NB4 (cell line): ENCODE data around the gene GID8.
A peak's percentile ranks its signal among the peaks of the same experiment; 100 is the strongest.

ENCODE experiments used
- DNase-seq: peaks from one replicate; pipeline ENCODE4 v3.0.0; 2010; ENCODE audit warnings: low read depth
- H3K4me3 ChIP-seq: one replicate; pipeline ENCODE4 v1.5.1; 2011; ENCODE audit warnings: mild to moderate bottlenecking, low read depth, low read length, moderate library complexity
- MAX ChIP-seq: IDR thresholded peaks from 2 replicates; pipeline ENCODE4 v1.6.1; 2011; ENCODE audit warnings: low read depth, low read length
- MYC ChIP-seq: IDR thresholded peaks from 2 replicates; pipeline ENCODE4 v1.6.1; 2011; ENCODE audit warnings: low read depth, low read length
- POLR2A ChIP-seq: IDR thresholded peaks from 2 replicates; pipeline ENCODE4 v1.6.1; 2011; ENCODE audit warnings: mild to moderate bottlenecking; ENCODE audit not compliant: insufficient read length; ENCODE audit errors: extremely low read depth
- TF ChIP-seq, protein P1 (sequence below): IDR thresholded peaks from one replicate; pipeline ENCODE4 v1.5.1; 2012; ENCODE audit warnings: low read depth, low read length

GID8 gene

GRCh38 chr20:62900692-62901584 is 37.0 kb upstream of the GID8 start:
- TF ChIP-seq, protein P1, sequence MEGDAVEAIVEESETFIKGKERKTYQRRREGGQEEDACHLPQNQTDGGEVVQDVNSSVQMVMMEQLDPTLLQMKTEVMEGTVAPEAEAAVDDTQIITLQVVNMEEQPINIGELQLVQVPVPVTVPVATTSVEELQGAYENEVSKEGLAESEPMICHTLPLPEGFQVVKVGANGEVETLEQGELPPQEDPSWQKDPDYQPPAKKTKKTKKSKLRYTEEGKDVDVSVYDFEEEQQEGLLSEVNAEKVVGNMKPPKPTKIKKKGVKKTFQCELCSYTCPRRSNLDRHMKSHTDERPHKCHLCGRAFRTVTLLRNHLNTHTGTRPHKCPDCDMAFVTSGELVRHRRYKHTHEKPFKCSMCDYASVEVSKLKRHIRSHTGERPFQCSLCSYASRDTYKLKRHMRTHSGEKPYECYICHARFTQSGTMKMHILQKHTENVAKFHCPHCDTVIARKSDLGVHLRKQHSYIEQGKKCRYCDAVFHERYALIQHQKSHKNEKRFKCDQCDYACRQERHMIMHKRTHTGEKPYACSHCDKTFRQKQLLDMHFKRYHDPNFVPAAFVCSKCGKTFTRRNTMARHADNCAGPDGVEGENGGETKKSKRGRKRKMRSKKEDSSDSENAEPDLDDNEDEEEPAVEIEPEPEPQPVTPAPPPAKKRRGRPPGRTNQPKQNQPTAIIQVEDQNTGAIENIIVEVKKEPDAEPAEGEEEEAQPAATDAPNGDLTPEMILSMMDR = peak; percentile 12
- TF ChIP-seq MYC = no peak
- no peak overlapping the region for H3K4me3 ChIP-seq
- no peak for DNase-seq

GRCh38 chr20:62901891-62902290 is 36.1 kb upstream of the GID8 start:
- TF ChIP-seq POLR2A (no peak), MYC (no peak), MAX (no peak)
- TF ChIP-seq, protein P1 = no peak
- H3K4me3 ChIP-seq = no peak overlapping the region
- DNase-seq = no peak

GRCh38 chr20:62902926-62903615 is 34.9 kb upstream of the GID8 start:
- DNase-seq = no peak
- H3K4me3 ChIP-seq = no peak overlapping the region
- TF ChIP-seq MAX (no peak), MYC (no peak), POLR2A (no peak)
- TF ChIP-seq, protein P1 = no peak

- DNase-seq = no peak
- H3K4me3 ChIP-seq = no peak overlapping the region
- TF ChIP-seq MAX = no peak
- no peak for TF ChIP-seq MYC
- TF ChIP-seq, protein P1 = no peak
- no peak for TF ChIP-seq POLR2A
Observed at GRCh38 chr20:62905536-62906117, 32.3 kb upstream of the GID8 start.

DNA sequence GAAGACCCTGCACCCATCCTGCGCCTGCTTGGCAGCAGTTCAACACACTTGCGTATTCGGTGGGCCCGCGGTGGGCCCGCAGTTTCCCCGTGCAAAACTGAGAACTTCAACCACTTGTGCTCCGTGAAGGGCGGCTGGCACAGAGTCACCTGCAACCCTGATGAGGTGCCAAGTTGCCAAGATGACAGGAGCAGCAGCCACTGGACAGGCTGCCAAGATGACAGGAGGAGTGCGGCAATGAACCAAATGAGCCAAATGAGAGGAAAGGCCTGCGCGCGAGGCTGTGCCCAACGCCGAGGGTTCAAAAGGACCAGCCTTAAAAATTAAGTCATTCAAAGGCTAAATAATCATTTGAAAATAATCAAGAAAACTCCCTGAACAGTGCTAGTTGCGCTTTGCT is 31.7 kb upstream of the GID8 start:
- DNase-seq = no peak
- H3K4me3 ChIP-seq = no peak overlapping the region
- TF ChIP-seq, protein P1 = no peak
- TF ChIP-seq MAX = no peak
- no peak for TF ChIP-seq POLR2A
- no peak for TF ChIP-seq MYC
